WTC11 (cell line): ENCODE measurements around the gene BIRC2. TPM values are rescaled to one million over a fixed set of nuclear protein-coding genes. Genes with fewer than 3 reads are reported as not detected.

Source experiments
- ATAC-seq: fragments of 200-7000 bp; cut with Tn5 transposase; 2 replicates; pipeline ENCODE4 v1.10.0; 2021; ENCODE audit warnings: mild to moderate bottlenecking, moderate library complexity
- CTCF ChIA-PET: fragments of 300-600 bp; sonication (Branson Sonifier 250); formaldehyde crosslinking; loops from one replicate; lab custom pipeline; 2021; ENCODE audit warnings: antibody characterized with exemption; lab: Charles Lee
- POLR2A ChIA-PET: fragments of 350-600 bp; sonication (Branson Sonifier 250); formaldehyde crosslinking; loops from one replicate; lab custom pipeline; 2021; ENCODE audit warnings: antibody characterized with exemption; lab: Charles Lee
- DNase-seq: peaks from one replicate; pipeline ENCODE4 v3.0.0; 2021; ENCODE audit warnings: low spot score
- H3K27ac Mint-ChIP-seq: 2 replicates; pipeline ENCODE4 v1.8.0; 2021; ENCODE audit warnings: mixed read lengths
- H3K27me3 Mint-ChIP-seq: 2 replicates; pipeline ENCODE4 v1.8.0; 2021; ENCODE audit warnings: low read depth, mild to moderate bottlenecking, moderate library complexity, mixed read lengths
- H3K36me3 Mint-ChIP-seq: 2 replicates; pipeline ENCODE4 v1.8.0; 2021; ENCODE audit warnings: mixed read lengths
- H3K4me1 Mint-ChIP-seq: 2 replicates; pipeline ENCODE4 v1.8.0; 2022; ENCODE audit warnings: mixed read lengths
- H3K4me3 Mint-ChIP-seq: 2 replicates; pipeline ENCODE4 v1.8.0; 2021; ENCODE audit warnings: mild to moderate bottlenecking, moderate library complexity, mixed read lengths
- H3K9me3 Mint-ChIP-seq: 2 replicates; pipeline ENCODE4 v1.8.0; 2021; ENCODE audit warnings: mixed read lengths
- ETV6 ChIP-seq: sonication (generic); formaldehyde crosslinking; IDR thresholded peaks from 2 replicates; pipeline ENCODE4 v1.8.1; 2022; ENCODE audit warnings: mild to moderate bottlenecking, missing genetic modification reagents
- FOXK1 ChIP-seq: sonication (generic); formaldehyde crosslinking; IDR thresholded peaks from 2 replicates; pipeline ENCODE4 v1.8.0; 2022; ENCODE audit warnings: mild to moderate bottlenecking, moderate library complexity, missing genetic modification reagents
- JAZF1 ChIP-seq: fragments of 250-450 bp; sonication (Bioruptor Pico); IDR thresholded peaks from 2 replicates; pipeline ENCODE4 v1.9.0; 2021; ENCODE audit warnings: moderate library complexity, mild to moderate bottlenecking, inconsistent platforms
- NR3C1 ChIP-seq: sonication (generic); formaldehyde crosslinking; conservative IDR thresholded peaks from 2 replicates; pipeline ENCODE4 v1.8.1; 2023; ENCODE audit warnings: low read depth, mild to moderate bottlenecking, missing genetic modification reagents
- OVOL2 ChIP-seq: fragments of 250-450 bp; sonication (Bioruptor Pico); IDR thresholded peaks from 2 replicates; pipeline ENCODE4 v1.9.0; 2021; ENCODE audit warnings: mild to moderate bottlenecking, borderline replicate concordance
- RORB ChIP-seq: fragments of 250-450 bp; sonication (Bioruptor Pico); IDR thresholded peaks from 2 replicates; pipeline ENCODE4 v1.9.0; 2021; ENCODE audit warnings: mild to moderate bottlenecking
- TP53 ChIP-seq: sonication (generic); formaldehyde crosslinking; IDR thresholded peaks from 2 replicates; pipeline ENCODE4 v1.8.1; 2023; ENCODE audit warnings: mild to moderate bottlenecking, missing genetic modification reagents
- ZNF232 ChIP-seq: sonication (generic); formaldehyde crosslinking; IDR thresholded peaks from 2 replicates; pipeline ENCODE4 v1.8.0; 2022; ENCODE audit warnings: mild to moderate bottlenecking, missing genetic modification reagents
- ZNF263 ChIP-seq: sonication (generic); formaldehyde crosslinking; IDR thresholded peaks from 2 replicates; pipeline ENCODE4 v1.8.1; 2022; ENCODE audit warnings: low read depth, mild to moderate bottlenecking, moderate library complexity, missing genetic modification reagents
- ZNF416 ChIP-seq: fragments of 250-450 bp; sonication (Bioruptor Pico); IDR thresholded peaks from 2 replicates; pipeline ENCODE4 v1.9.0; 2021; ENCODE audit warnings: mild to moderate bottlenecking, inconsistent platforms
- total RNA-seq: library from RNA; stranded (reverse); gene quantifications from 3 replicates; pipeline ENCODE4 v1.2.3, GENCODE V29; 2021
- TF ChIP-seq, protein P1 (sequence below): sonication (generic); formaldehyde crosslinking; IDR thresholded peaks from 2 replicates; pipeline ENCODE4 v1.8.0; 2022; ENCODE audit warnings: mild to moderate bottlenecking, missing genetic modification reagents
- TF ChIP-seq, protein P2 (sequence below): sonication (generic); formaldehyde crosslinking; conservative IDR thresholded peaks from 2 replicates; pipeline ENCODE4 v1.8.1; 2022; ENCODE audit warnings: mild to moderate bottlenecking, missing genetic modification reagents
- TF ChIP-seq, protein P3 (sequence below): sonication (generic); formaldehyde crosslinking; IDR thresholded peaks from 2 replicates; pipeline ENCODE4 v1.8.0; 2023; ENCODE audit warnings: missing genetic modification reagents, mild to moderate bottlenecking, borderline replicate concordance
- TF ChIP-seq, protein P4 (sequence below): sonication (generic); formaldehyde crosslinking; IDR thresholded peaks from 2 replicates; pipeline ENCODE4 v1.8.0; 2022; ENCODE audit warnings: missing genetic modification reagents
- TF ChIP-seq, protein P5 (sequence below): fragments of 200-600 bp; IDR thresholded peaks from 2 replicates; pipeline ENCODE4 v1.8.0; 2022; ENCODE audit warnings: antibody characterized with exemption

The BIRC2 gene
- total RNA-seq, 1 experiment from 2014 or later, result 22.3 TPM

DNA sequence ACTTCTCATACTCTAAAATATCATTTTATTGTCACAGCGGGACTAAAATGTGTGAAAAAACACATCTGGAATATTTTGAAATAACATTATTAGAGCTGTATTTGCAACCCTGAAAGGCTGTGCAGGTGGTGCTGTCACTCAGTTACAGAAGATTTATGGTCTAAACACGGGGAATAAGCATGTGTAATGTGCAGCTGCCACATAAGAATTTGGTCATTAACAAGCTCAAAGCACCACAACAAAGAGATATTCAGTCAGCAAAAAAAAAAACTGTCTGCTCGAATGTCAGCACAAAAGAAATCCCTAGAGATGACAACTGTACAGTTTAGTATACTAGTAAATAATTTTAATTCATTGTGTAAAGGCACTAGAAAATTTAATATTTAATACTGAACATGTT, 74.2 kb downstream of the BIRC2 start:
- Mint-ChIP-seq H3K27me3 (no peaks in the 10 kb centered on the region), H3K9me3 (peaks cover 23% of the 10 kb centered on the region), H3K27ac (no peak overlapping the region), H3K4me1 (peaks cover 6% of the 10 kb centered on the region), H3K36me3 (peaks cover 21% of the 10 kb centered on the region), H3K4me3 (no peak overlapping the region)
- POLR2A ChIA-PET, result no interaction called here
- ATAC-seq, result no peak
- TF ChIP-seq NR3C1 (CRISPR knock-in tag) (no peak), OVOL2 (no peak), ZNF263 (no peak), ETV6 (CRISPR knock-in tag) (no peak), RORB (CRISPR knock-in tag) (no peak), ZNF416 (CRISPR knock-in tag) (no peak), FOXK1 (no peak), TP53 (CRISPR knock-in tag) (no peak), JAZF1 (no peak), ZNF232 (no peak)
- TF ChIP-seq, protein P1, sequence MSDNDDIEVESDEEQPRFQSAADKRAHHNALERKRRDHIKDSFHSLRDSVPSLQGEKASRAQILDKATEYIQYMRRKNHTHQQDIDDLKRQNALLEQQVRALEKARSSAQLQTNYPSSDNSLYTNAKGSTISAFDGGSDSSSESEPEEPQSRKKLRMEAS (CRISPR knock-in tag), result no peak
- TF ChIP-seq, protein P2, sequence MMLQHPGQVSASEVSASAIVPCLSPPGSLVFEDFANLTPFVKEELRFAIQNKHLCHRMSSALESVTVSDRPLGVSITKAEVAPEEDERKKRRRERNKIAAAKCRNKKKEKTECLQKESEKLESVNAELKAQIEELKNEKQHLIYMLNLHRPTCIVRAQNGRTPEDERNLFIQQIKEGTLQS (CRISPR knock-in tag), result no peak
- TF ChIP-seq, protein P3, sequence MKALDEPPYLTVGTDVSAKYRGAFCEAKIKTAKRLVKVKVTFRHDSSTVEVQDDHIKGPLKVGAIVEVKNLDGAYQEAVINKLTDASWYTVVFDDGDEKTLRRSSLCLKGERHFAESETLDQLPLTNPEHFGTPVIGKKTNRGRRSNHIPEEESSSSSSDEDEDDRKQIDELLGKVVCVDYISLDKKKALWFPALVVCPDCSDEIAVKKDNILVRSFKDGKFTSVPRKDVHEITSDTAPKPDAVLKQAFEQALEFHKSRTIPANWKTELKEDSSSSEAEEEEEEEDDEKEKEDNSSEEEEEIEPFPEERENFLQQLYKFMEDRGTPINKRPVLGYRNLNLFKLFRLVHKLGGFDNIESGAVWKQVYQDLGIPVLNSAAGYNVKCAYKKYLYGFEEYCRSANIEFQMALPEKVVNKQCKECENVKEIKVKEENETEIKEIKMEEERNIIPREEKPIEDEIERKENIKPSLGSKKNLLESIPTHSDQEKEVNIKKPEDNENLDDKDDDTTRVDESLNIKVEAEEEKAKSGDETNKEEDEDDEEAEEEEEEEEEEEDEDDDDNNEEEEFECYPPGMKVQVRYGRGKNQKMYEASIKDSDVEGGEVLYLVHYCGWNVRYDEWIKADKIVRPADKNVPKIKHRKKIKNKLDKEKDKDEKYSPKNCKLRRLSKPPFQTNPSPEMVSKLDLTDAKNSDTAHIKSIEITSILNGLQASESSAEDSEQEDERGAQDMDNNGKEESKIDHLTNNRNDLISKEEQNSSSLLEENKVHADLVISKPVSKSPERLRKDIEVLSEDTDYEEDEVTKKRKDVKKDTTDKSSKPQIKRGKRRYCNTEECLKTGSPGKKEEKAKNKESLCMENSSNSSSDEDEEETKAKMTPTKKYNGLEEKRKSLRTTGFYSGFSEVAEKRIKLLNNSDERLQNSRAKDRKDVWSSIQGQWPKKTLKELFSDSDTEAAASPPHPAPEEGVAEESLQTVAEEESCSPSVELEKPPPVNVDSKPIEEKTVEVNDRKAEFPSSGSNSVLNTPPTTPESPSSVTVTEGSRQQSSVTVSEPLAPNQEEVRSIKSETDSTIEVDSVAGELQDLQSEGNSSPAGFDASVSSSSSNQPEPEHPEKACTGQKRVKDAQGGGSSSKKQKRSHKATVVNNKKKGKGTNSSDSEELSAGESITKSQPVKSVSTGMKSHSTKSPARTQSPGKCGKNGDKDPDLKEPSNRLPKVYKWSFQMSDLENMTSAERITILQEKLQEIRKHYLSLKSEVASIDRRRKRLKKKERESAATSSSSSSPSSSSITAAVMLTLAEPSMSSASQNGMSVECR, result no peak
- TF ChIP-seq, protein P4, sequence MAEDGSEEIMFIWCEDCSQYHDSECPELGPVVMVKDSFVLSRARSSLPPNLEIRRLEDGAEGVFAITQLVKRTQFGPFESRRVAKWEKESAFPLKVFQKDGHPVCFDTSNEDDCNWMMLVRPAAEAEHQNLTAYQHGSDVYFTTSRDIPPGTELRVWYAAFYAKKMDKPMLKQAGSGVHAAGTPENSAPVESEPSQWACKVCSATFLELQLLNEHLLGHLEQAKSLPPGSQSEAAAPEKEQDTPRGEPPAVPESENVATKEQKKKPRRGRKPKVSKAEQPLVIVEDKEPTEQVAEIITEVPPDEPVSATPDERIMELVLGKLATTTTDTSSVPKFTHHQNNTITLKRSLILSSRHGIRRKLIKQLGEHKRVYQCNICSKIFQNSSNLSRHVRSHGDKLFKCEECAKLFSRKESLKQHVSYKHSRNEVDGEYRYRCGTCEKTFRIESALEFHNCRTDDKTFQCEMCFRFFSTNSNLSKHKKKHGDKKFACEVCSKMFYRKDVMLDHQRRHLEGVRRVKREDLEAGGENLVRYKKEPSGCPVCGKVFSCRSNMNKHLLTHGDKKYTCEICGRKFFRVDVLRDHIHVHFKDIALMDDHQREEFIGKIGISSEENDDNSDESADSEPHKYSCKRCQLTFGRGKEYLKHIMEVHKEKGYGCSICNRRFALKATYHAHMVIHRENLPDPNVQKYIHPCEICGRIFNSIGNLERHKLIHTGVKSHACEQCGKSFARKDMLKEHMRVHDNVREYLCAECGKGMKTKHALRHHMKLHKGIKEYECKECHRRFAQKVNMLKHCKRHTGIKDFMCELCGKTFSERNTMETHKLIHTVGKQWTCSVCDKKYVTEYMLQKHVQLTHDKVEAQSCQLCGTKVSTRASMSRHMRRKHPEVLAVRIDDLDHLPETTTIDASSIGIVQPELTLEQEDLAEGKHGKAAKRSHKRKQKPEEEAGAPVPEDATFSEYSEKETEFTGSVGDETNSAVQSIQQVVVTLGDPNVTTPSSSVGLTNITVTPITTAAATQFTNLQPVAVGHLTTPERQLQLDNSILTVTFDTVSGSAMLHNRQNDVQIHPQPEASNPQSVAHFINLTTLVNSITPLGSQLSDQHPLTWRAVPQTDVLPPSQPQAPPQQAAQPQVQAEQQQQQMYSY (CRISPR knock-in tag), result no peak
- TF ChIP-seq, protein P5, sequence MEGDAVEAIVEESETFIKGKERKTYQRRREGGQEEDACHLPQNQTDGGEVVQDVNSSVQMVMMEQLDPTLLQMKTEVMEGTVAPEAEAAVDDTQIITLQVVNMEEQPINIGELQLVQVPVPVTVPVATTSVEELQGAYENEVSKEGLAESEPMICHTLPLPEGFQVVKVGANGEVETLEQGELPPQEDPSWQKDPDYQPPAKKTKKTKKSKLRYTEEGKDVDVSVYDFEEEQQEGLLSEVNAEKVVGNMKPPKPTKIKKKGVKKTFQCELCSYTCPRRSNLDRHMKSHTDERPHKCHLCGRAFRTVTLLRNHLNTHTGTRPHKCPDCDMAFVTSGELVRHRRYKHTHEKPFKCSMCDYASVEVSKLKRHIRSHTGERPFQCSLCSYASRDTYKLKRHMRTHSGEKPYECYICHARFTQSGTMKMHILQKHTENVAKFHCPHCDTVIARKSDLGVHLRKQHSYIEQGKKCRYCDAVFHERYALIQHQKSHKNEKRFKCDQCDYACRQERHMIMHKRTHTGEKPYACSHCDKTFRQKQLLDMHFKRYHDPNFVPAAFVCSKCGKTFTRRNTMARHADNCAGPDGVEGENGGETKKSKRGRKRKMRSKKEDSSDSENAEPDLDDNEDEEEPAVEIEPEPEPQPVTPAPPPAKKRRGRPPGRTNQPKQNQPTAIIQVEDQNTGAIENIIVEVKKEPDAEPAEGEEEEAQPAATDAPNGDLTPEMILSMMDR, result no peak
- CTCF ChIA-PET, result no interaction called here
- no peak for DNase-seq
